H7 (cell line): ENCODE measurements around the gene PSMB9. TPM values are rescaled to one million over a fixed set of nuclear protein-coding genes. Genes with fewer than 3 reads are reported as not detected.

Experiments
- DNase-seq: peaks from one replicate; pipeline ENCODE4 v3.0.0; 2012
- H3K27me3 ChIP-seq: 2 replicates; pipeline ENCODE4 v1.6.0; 2011; ENCODE audit warnings: mild to moderate bottlenecking, low read length; ENCODE audit not compliant: control insufficient read depth, insufficient read depth
- H3K36me3 ChIP-seq: replicated peaks from 2 replicates; pipeline ENCODE4 v1.5.1; 2011; ENCODE audit warnings: low read length; ENCODE audit not compliant: control insufficient read depth, insufficient read depth
- H3K4me3 ChIP-seq: 2 replicates; pipeline ENCODE4 v1.5.1; 2011; ENCODE audit warnings: low read depth, mild to moderate bottlenecking, control low read depth, low read length, moderate library complexity; ENCODE audit not compliant: insufficient read depth
- total RNA-seq: library from RNA; depleted of rRNA; stranded (reverse); fragments of >200 nt; shearing (Covaris generic); gene quantifications from 2 replicates; pipeline ENCODE4 v1.2.3, GENCODE V29; 2014

Gene PSMB9
- total RNA-seq, 1 experiment from 2014 or later = not detected

- no peaks in the 10 kb centered on the region; the same call in none of the 2 replicates for H3K36me3 ChIP-seq
- H3K27me3 ChIP-seq = peaks cover 56% of the 10 kb centered on the region
- no peak overlapping the region for H3K4me3 ChIP-seq
- no peak for DNase-seq
Observed at GRCh38 chr6:32844839-32845383, 9.1 kb upstream of the PSMB9 start.

DNA sequence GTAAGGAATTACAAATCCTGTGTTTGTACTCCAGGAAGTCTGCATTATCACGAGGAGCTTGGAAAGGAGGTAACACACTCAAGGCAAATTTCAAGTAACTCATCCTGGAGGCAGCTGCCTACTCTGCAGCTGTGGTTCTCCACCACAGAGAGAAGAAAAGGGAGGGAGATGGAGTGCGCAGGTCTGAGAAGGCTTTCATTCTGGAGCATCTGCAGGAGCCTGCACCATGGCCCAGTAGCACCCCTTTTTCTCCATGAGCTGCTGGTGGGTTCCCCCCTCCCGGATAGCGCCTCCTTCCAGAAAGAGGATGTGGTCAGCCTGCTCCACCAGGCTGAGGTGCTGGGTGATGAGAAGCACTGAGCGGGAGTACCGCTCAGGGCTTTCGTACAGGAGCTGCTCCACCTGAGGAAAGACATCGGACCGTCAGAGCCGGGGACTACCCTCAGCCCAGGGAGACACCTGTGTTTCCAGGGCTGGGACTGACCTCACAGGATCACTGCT, 8.6 kb upstream of the PSMB9 start:
- peak; percentile 20 for DNase-seq
- H3K36me3 ChIP-seq = no peaks in the 10 kb centered on the region; the same call in none of the 2 replicates
- H3K4me3 ChIP-seq = no peak overlapping the region
- H3K27me3 ChIP-seq = peaks cover 60% of the 10 kb centered on the region

GRCh38 chr6:32847004-32847403, 7.0 kb upstream of the PSMB9 start:
- Histone ChIP-seq H3K36me3 (no peaks in the 10 kb centered on the region; the same call in none of the 2 replicates), H3K27me3 (peaks cover 69% of the 10 kb centered on the region), H3K4me3 (no peak overlapping the region)
- peak; percentile 3 for DNase-seq

DNA sequence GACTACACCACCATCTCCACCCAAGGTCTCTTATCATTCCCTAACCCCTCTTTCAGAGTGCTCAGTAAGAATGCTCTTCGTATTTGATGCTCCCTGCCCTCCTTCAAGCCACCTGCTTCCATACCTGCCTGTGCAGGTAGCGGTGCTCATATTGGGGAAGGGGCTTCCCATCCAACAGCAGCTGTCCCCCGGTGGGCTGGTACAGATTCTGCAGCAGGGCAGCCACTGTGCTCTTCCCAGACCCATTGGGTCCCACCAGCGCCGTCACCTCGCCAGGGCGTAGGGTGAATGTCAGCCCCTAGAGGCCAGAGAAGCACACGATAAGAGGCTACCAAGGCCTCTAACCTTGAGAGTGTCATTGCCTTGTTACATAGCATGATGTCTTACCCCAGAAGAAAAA, 6.2 kb upstream of the PSMB9 start:
- Histone ChIP-seq H3K27me3 (peaks cover 70% of the 10 kb centered on the region), H3K36me3 (no peaks in the 10 kb centered on the region; the same call in none of the 2 replicates), H3K4me3 (no peak overlapping the region)
- DNase-seq = peak; percentile 10

- peaks cover 69% of the 10 kb centered on the region for H3K27me3 ChIP-seq
Observed at GRCh38 chr6:32849126-32849525, 4.9 kb upstream of the PSMB9 start.

DNA sequence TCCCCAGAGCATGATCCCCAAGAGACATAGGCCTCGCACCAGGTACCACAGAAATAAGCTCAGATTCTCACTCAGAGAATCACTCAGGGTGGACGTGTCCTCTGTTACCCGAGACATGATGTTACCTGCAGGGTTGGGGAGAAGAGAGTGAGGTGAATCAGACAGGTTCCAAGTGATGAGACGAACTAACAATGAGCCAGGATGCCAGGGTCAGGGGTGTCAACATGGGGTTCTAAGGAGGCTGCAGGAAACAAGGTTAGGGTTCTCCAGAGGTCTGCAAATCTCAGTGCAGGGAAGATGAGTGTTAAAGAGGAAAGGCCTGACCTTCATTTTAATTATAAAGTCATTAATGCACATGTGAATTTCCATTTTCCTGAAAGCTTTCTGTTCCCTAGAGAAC, 3.0 kb upstream of the PSMB9 start:
- Histone ChIP-seq H3K36me3 (no peaks in the 10 kb centered on the region; the same call in none of the 2 replicates), H3K27me3 (peaks cover 75% of the 10 kb centered on the region), H3K4me3 (no peak overlapping the region)
- DNase-seq = no peak

More at GRCh38 chr6:32849126-32849525, 4.9 kb upstream of the PSMB9 start:
- peak; percentile 5 for DNase-seq
- no peak overlapping the region for H3K4me3 ChIP-seq
- H3K36me3 ChIP-seq = no peaks in the 10 kb centered on the region; the same call in none of the 2 replicates

DNA sequence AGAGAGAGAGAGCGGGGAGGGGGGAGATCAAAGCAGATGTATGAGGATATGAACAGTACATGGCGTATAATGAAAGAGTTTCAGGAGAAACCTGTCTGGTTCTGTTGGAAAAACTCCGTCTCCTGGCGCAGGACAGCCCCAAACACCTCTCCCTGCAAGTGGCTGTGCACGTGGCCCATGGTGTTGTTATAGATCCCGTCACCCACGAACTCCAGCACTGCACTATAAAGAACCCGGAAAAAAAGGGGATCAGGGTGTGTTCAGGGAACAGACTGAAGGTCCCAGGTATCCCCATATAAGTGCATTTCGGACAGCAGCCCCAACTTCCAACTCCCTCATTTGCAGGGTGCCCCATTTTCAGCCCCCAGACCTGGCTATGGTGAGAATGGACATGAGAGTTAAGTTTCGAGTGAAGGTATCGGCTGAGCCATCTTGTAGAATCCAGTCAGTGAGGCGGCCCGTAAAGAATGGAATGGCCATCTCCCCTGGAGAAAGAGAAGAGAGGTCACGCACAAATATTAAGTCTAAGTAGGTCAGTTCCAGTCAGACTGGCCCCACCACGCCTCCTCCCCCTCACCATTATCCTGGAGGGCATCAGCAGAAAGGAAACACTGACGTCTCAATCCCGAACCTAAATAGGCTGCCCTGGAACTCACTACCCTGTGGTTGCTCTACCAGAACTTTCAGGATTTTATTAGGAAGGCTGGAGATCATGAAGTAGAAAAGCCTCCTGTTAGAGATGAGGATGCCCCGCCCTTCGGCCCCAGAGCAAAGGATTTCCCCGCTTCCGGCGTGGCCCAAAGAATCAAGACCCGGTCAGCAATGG, 1.8 kb upstream of the PSMB9 start:
- H3K4me3 ChIP-seq = peak overlapping the region; percentile 59; the same call in 1 of the 2 replicates
- no peaks in the 10 kb centered on the region; the same call in 1 of the 2 replicates for H3K36me3 ChIP-seq
- H3K27me3 ChIP-seq = peaks cover 75% of the 10 kb centered on the region
- DNase-seq = peak; percentile 58

DNA sequence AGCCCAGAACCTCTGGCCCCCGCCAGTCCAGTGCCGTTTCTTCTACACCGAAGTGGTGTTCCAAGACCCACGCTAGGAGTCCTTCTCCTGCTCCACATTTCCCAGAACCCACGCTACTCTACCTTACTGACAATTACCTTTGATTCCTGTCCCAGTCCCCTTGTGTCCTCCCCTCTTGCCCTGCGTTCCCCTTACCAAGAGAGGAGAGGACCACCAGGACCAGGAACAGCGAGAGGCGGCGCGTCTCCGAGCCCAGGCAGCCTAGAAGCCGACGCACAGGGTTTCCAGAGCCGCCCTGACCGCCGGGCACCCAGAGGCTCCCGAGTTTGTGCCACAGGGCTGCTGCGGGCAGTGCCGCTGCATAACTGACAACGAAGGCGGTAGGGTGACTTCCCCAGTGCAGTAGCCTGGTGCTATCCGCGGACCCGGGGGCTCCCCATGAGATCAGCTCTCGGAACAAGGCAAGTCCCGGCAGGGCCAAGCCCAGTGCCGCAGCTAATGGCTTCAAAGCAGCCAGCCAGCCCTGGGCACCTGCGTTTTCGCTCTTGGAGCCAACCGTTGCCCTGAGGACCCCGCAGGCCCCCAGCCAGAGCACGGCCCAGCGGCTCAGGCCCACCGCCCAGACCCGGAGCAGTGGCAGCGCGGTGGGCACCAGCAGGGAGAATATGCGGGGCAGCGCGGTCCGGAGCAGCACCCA, 1.0 kb upstream of the PSMB9 start:
- Histone ChIP-seq H3K36me3 (no peaks in the 10 kb centered on the region; the same call in 1 of the 2 replicates), H3K4me3 (peak overlapping the region; percentile 59), H3K27me3 (peaks cover 71% of the 10 kb centered on the region)
- DNase-seq = peak; percentile 79

- H3K27me3 ChIP-seq = peaks cover 64% of the 10 kb centered on the region
- H3K4me3 ChIP-seq = peak overlapping the region; percentile 59
- DNase-seq = peak; percentile 63
- H3K36me3 ChIP-seq = no peaks in the 10 kb centered on the region; the same call in 1 of the 2 replicates
Observed at GRCh38 chr6:32854376-32855178, 585 bp downstream of the PSMB9 start.

DNA sequence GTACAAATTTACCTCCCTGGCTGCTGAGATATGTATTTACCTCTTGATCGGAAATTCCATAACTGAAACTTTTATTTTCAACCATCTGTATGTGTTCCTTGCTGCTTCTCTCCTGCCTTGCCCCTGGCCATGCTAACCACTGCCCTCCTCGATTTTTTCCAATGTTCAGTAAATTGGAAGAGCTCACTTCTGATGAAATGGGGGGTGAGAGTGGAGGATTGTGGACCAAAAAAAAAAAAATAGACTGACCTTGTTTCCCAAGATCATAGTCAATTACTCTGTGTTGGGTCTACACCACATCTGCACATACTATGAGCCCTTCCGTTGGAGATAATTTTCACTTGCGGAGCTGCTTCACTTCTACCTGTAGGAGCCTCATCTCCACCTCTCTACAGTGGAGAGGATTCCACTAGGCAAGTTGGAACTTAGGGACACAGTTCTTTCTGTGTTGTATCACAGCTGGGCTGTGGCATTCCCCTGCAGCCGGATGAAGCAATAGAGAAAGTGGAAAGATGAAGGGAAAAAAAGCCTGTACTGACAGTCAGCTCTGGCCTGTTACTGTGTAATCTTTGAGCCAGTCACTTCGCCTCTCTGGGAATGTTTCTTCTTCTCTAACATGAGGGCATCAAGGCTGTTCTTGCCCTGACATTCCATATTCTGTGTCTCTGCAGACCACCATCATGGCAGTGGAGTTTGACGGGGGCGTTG, 1.6 kb downstream of the PSMB9 start:
- no peaks in the 10 kb centered on the region; the same call in 1 of the 2 replicates for H3K36me3 ChIP-seq
- H3K4me3 ChIP-seq = no peak overlapping the region
- H3K27me3 ChIP-seq = peaks cover 56% of the 10 kb centered on the region
- no peak for DNase-seq

GRCh38 chr6:32857156-32857891, 3.3 kb downstream of the PSMB9 start:
- no peak for DNase-seq
- H3K27me3 ChIP-seq = peaks cover 39% of the 10 kb centered on the region
- no peaks in the 10 kb centered on the region for H3K36me3 ChIP-seq
- H3K4me3 ChIP-seq = no peak overlapping the region

- DNase-seq = no peak
- H3K36me3 ChIP-seq = no peaks in the 10 kb centered on the region
- H3K4me3 ChIP-seq = no peak overlapping the region
- H3K27me3 ChIP-seq = peaks cover 30% of the 10 kb centered on the region
Observed at GRCh38 chr6:32858194-32858593, 4.2 kb downstream of the PSMB9 start.

GRCh38 chr6:32860674-32861073, 6.7 kb downstream of the PSMB9 start:
- H3K36me3 ChIP-seq = no peaks in the 10 kb centered on the region
- H3K27me3 ChIP-seq = peaks cover 9% of the 10 kb centered on the region; the same call in 1 of the 2 replicates
- no peak for DNase-seq
- H3K4me3 ChIP-seq = no peak overlapping the region
